CD14-positive monocyte (primary cell): ENCODE measurements around the gene CSAG2. TPM values are rescaled to one million over a fixed set of nuclear protein-coding genes. Genes with fewer than 3 reads are reported as not detected.
"Not testable (repeated sequence)": the region's sequence is repeated elsewhere in the genome, so short reads cannot be mapped to it uniquely, and the experiment has no call there.

Source experiments
- DNase-seq, 3 donors: peaks; one replicate each; pipeline ENCODE4 v3.0.0-alpha.2; 2011 to 2022
- H2AFZ ChIP-seq: 2 replicates; pipeline ENCODE4 v1.6.0; 2012; ENCODE audit warnings: mild to moderate bottlenecking, low read depth, low read length, inconsistent platforms; ENCODE audit not compliant: insufficient read depth, poor library complexity, severe bottlenecking
- H3K27ac ChIP-seq, 2 donors: 1 replicate in 1 of 2; 2 replicates in 1 of 2; pipeline ENCODE4 v1.5.1; 2012 to 2013; ENCODE audit warnings: low read length in 2 of 2, control low read depth in 1 of 2, inconsistent platforms in 1 of 2, low read depth in 1 of 2, mild to moderate bottlenecking in 1 of 2
- H3K27me3 ChIP-seq, 2 donors: one replicate each; pipeline versions ENCODE4 v1.6.0 to v1.6.1; 2011 to 2013; ENCODE audit warnings: low read length in 2 of 2; ENCODE audit not compliant: control insufficient read depth in 2 of 2, insufficient read depth in 2 of 2
- H3K36me3 ChIP-seq, 2 donors: replicated peaks in 1 of 2; 1 replicate in 1 of 2; 2 replicates in 1 of 2; pipeline versions ENCODE4 v1.5.1 to v1.6.1; 2012 to 2013; ENCODE audit warnings: low read length in 2 of 2, control low read depth in 1 of 2, inconsistent platforms in 1 of 2, mild to moderate bottlenecking in 1 of 2; ENCODE audit not compliant: insufficient read depth in 2 of 2, control insufficient read depth in 1 of 2
- H3K4me1 ChIP-seq, 2 donors: 1 replicate in 1 of 2; 2 replicates in 1 of 2; pipeline versions ENCODE4 v1.5.1 to v1.6.1; 2012 to 2013; ENCODE audit warnings: low read length in 2 of 2, control low read depth in 1 of 2, inconsistent platforms in 1 of 2, mild to moderate bottlenecking in 1 of 2, moderate library complexity in 1 of 2; ENCODE audit not compliant: insufficient read depth in 2 of 2, control insufficient read depth in 1 of 2
- H3K4me2 ChIP-seq: replicated peaks from 2 replicates; pipeline ENCODE3; 2012; ENCODE audit warnings: low read length, moderate library complexity, mild to moderate bottlenecking; ENCODE audit not compliant: poor library complexity, severe bottlenecking; ENCODE audit errors: extremely low read depth
- H3K4me3 ChIP-seq, 3 experiments: fragments of 200-600 bp in 1 of 3; sonication (generic) in 1 of 3; replicated peaks in 1 of 3; 1 replicate in 2 of 3; 2 replicates in 1 of 3; pipeline ENCODE4 v1.5.1; 2011 to 2013; ENCODE audit warnings: low read length in 3 of 3, mild to moderate bottlenecking in 3 of 3, control low read depth in 2 of 3, low read depth in 2 of 3, inconsistent platforms in 1 of 3, moderate library complexity in 1 of 3
- H3K79me2 ChIP-seq: 2 replicates; pipeline ENCODE4 v1.6.0; 2012; ENCODE audit warnings: mild to moderate bottlenecking, control low read depth, inconsistent platforms, low read length, moderate library complexity; ENCODE audit not compliant: insufficient read depth
- H3K9ac ChIP-seq: 2 replicates; pipeline ENCODE4 v1.6.0; 2017; ENCODE audit warnings: low read length, mild to moderate bottlenecking; ENCODE audit not compliant: insufficient read depth, poor library complexity, severe bottlenecking
- H3K9me3 ChIP-seq, 2 donors: replicated peaks in 1 of 2; 1 replicate in 1 of 2; 2 replicates in 1 of 2; pipeline versions ENCODE4 v1.5.1 to v1.6.1; 2012 to 2013; ENCODE audit warnings: low read length in 2 of 2, control low read depth in 1 of 2; ENCODE audit not compliant: control insufficient read depth in 1 of 2, insufficient read depth in 1 of 2
- H4K20me1 ChIP-seq: 2 replicates; pipeline ENCODE4 v1.6.0; 2012; ENCODE audit warnings: mild to moderate bottlenecking, low read length, control low read depth, moderate library complexity; ENCODE audit not compliant: insufficient read depth
- H3K27ac Mint-ChIP-seq, 7 donors: one replicate each; pipeline ENCODE4 v1.8.0; 2020; ENCODE audit warnings: mild to moderate bottlenecking in 7 of 7, mixed read lengths in 7 of 7, moderate library complexity in 6 of 7, inconsistent platforms in 2 of 7
- H3K27me3 Mint-ChIP-seq, 3 donors: one replicate each; pipeline ENCODE4 v1.8.0; 2021 to 2022; ENCODE audit warnings: low read depth in 3 of 3, mild to moderate bottlenecking in 3 of 3, mixed read lengths in 3 of 3, moderate library complexity in 3 of 3, inconsistent platforms in 1 of 3
- H3K36me3 Mint-ChIP-seq, 2 donors: one replicate each; pipeline ENCODE4 v1.8.0; 2020; ENCODE audit warnings: mixed read lengths in 2 of 2, inconsistent platforms in 1 of 2, mild to moderate bottlenecking in 1 of 2
- H3K4me1 Mint-ChIP-seq: one replicate; pipeline ENCODE4 v1.8.0; 2020; ENCODE audit warnings: mild to moderate bottlenecking, mixed read lengths
- H3K4me3 Mint-ChIP-seq, 2 donors: one replicate each; pipeline ENCODE4 v1.8.0; 2020; ENCODE audit warnings: mild to moderate bottlenecking in 2 of 2, mixed read lengths in 2 of 2, moderate library complexity in 1 of 2
- H3K9me3 Mint-ChIP-seq, 7 donors: one replicate each; pipeline ENCODE4 v1.8.0; 2020 to 2022; ENCODE audit warnings: mixed read lengths in 7 of 7, mild to moderate bottlenecking in 6 of 7, moderate library complexity in 6 of 7, inconsistent platforms in 2 of 7
- WGBS: methylation state at CpG from one replicate; pipeline ENCODE4 v1.1.5; 2013; ENCODE audit warnings: missing lambda C conversion rate; ENCODE audit not compliant: insufficient coverage; 5-methylcytosine and 5-hydroxymethylcytosine counted together
- intact Hi-C, 2 donors: fragments of 100-400 bp; cut with micrococcal nuclease; formaldehyde crosslinking; loops; one replicate each; pipeline versions ENCODE4 v1.15.0 to v1.15.1; 2023
- polyA minus RNA-seq: library from RNA; depleted of rRNA, polyadenylated mRNA; stranded (reverse); fragments of >200 nt; gene quantifications from 2 replicates; pipeline ENCODE4 v1.2.3, GENCODE V29; 2012
- polyA plus RNA-seq, 3 donors: library from polyadenylated mRNA; depleted of rRNA in 1 of 3; unstranded in 2 of 3; stranded (reverse) in 1 of 3; fragments of 300-500 nt in 2 of 3; fragments of >200 nt in 1 of 3; fragmentation: Illumina TruSeq in 2 of 3; gene quantifications; 1 replicate in 2 of 3; 2 replicates in 1 of 3; pipeline ENCODE4 v1.2.3, GENCODE V29; 2012 to 2021
- total RNA-seq, 12 experiments: library from RNA in 1 of 12; stranded (reverse) in 1 of 12; fragments of 120-200 nt in 1 of 12; gene quantifications; one replicate each; pipeline ENCODE4 v1.2.4 and lab custom pipeline; 2013 to 2026; ENCODE audit warnings: mixed read lengths in 6 of 12, inconsistent platforms in 1 of 12

Gene CSAG2
- not detected for total RNA-seq (2013)
- not detected for polyA plus RNA-seq
- polyA minus RNA-seq = not detected in 2 replicates
- total RNA-seq (lab: John Stamatoyannopoulos, UW) = 0 reads per million in 11 experiments

- H3K79me2 ChIP-seq, H3K27me3 ChIP-seq, H4K20me1 ChIP-seq, H3K36me3 Mint-ChIP-seq, H3K4me1 ChIP-seq, H3K9ac ChIP-seq, H3K4me3 Mint-ChIP-seq, H3K9me3 Mint-ChIP-seq, H3K4me3 ChIP-seq, H3K4me2 ChIP-seq, H3K36me3 ChIP-seq, DNase-seq, H3K4me1 Mint-ChIP-seq, H3K27me3 Mint-ChIP-seq, H2AFZ ChIP-seq, intact Hi-C loops, H3K27ac Mint-ChIP-seq, H3K27ac ChIP-seq, H3K9me3 ChIP-seq: not testable (repeated sequence)
- no CpG with 5 or more reads among the region's 2 CpGs for WGBS
Observed at GRCh38 chrX:152709173-152709572, at the start of gene CSAG2. Gene CSAG2, minus strand, starts transcription at chrX:152709273. Its CDS starts 161 bp downstream, at chrX:152709112.

GRCh38 chrX:152754871-152755270 lies 45.8 kb upstream of the CSAG2 start:
- not testable (repeated sequence) for H3K9ac ChIP-seq, DNase-seq
- no CpG with 5 or more reads among the region's 5 CpGs for WGBS

GRCh38 chrX:152753686-152754650 lies 44.9 kb upstream of the CSAG2 start, which contains the start of gene MAGEA2:
Gene MAGEA2, minus strand, starts transcription at chrX:152753842. Its CDS starts 2,479 bp downstream, at chrX:152751363.
- WGBS = no CpG with 5 or more reads among the region's 35 CpGs
- DNase-seq, H3K27me3 ChIP-seq, H2AFZ ChIP-seq, H3K79me2 ChIP-seq, H3K27me3 Mint-ChIP-seq, H3K36me3 ChIP-seq, H3K9me3 Mint-ChIP-seq, H3K4me3 Mint-ChIP-seq, H3K4me3 ChIP-seq, H3K4me2 ChIP-seq, H3K27ac ChIP-seq, H3K9me3 ChIP-seq, H3K9ac ChIP-seq, H4K20me1 ChIP-seq, H3K4me1 Mint-ChIP-seq, H3K4me1 ChIP-seq, intact Hi-C loops, H3K36me3 Mint-ChIP-seq, H3K27ac Mint-ChIP-seq: not testable (repeated sequence)

More at GRCh38 chrX:152754871-152755270, 45.8 kb upstream of the CSAG2 start:
- H3K9me3 Mint-ChIP-seq, H3K27me3 ChIP-seq, H3K27me3 Mint-ChIP-seq, H4K20me1 ChIP-seq, H3K4me1 ChIP-seq, H3K36me3 Mint-ChIP-seq, H3K4me1 Mint-ChIP-seq, H3K9me3 ChIP-seq, intact Hi-C loops, H3K36me3 ChIP-seq, H3K4me2 ChIP-seq, H3K4me3 Mint-ChIP-seq, H3K27ac Mint-ChIP-seq, H2AFZ ChIP-seq, H3K27ac ChIP-seq, H3K4me3 ChIP-seq, H3K79me2 ChIP-seq: not testable (repeated sequence)
